Activated T-cell treated with anti-CD3 and anti-CD28 coated beads, Interleukin-2, amount 50 U/mL, for 24 hours (primary cell): ENCODE measurements around the gene INO80.
"Not testable (repeated sequence)": the region's sequence is repeated elsewhere in the genome, so short reads cannot be mapped to it uniquely, and the experiment has no call there.

Experiments used
- DNase-seq: peaks from one replicate; pipeline ENCODE4 v3.0.0-alpha.2; 2020
- H3K27ac Mint-ChIP-seq: 2 replicates; pipeline ENCODE4 v1.8.0; 2020; ENCODE audit warnings: mild to moderate bottlenecking, mixed read lengths
- H3K27me3 Mint-ChIP-seq: 2 replicates; pipeline ENCODE4 v1.8.0; 2020; ENCODE audit warnings: mixed read lengths
- H3K36me3 Mint-ChIP-seq: 2 replicates; pipeline ENCODE4 v1.8.0; 2020; ENCODE audit warnings: low read depth, mixed read lengths
- H3K4me1 Mint-ChIP-seq: 2 replicates; pipeline ENCODE4 v1.8.0; 2020; ENCODE audit warnings: low read depth, mixed read lengths
- H3K4me3 Mint-ChIP-seq: 2 replicates; pipeline ENCODE4 v1.8.0; 2020; ENCODE audit warnings: mild to moderate bottlenecking, moderate library complexity, mixed read lengths
- H3K9me3 Mint-ChIP-seq: 2 replicates; pipeline ENCODE4 v1.8.0; 2020; ENCODE audit warnings: mixed read lengths

Gene INO80

GRCh38 chr15:40963201-40963600 lies 152.9 kb downstream of the INO80 start:
- Mint-ChIP-seq H3K27ac (no peak overlapping the region), H3K36me3 (no peaks in the 10 kb centered on the region), H3K9me3 (no peaks in the 10 kb centered on the region), H3K27me3 (no peaks in the 10 kb centered on the region), H3K4me3 (no peak overlapping the region), H3K4me1 (peaks cover 1% of the 10 kb centered on the region)
- DNase-seq: no peak

GRCh38 chr15:40962317-40962716 lies 153.8 kb downstream of the INO80 start:
- not testable (repeated sequence) for H3K9me3 Mint-ChIP-seq, H3K4me1 Mint-ChIP-seq, H3K36me3 Mint-ChIP-seq

GRCh38 chr15:40961740-40962139 lies 154.3 kb downstream of the INO80 start:
- not testable (repeated sequence) for H3K36me3 Mint-ChIP-seq, H3K4me3 Mint-ChIP-seq

More at GRCh38 chr15:40962317-40962716, 153.8 kb downstream of the INO80 start:
- not testable (repeated sequence) for H3K27ac Mint-ChIP-seq, H3K27me3 Mint-ChIP-seq, DNase-seq, H3K4me3 Mint-ChIP-seq

GRCh38 chr15:40960925-40961324 lies 155.2 kb downstream of the INO80 start:
- H3K4me1 Mint-ChIP-seq: peaks cover 5% of the 10 kb centered on the region
- no peak overlapping the region for H3K4me3 Mint-ChIP-seq
- H3K36me3 Mint-ChIP-seq: peaks cover 15% of the 10 kb centered on the region
- H3K27ac Mint-ChIP-seq: no peak overlapping the region
- no peak for DNase-seq
- H3K9me3 Mint-ChIP-seq: no peaks in the 10 kb centered on the region
- no peaks in the 10 kb centered on the region for H3K27me3 Mint-ChIP-seq

More at GRCh38 chr15:40961740-40962139, 154.3 kb downstream of the INO80 start:
- DNase-seq, H3K27ac Mint-ChIP-seq, H3K9me3 Mint-ChIP-seq, H3K4me1 Mint-ChIP-seq, H3K27me3 Mint-ChIP-seq: not testable (repeated sequence)

GRCh38 chr15:40960151-40960885 lies 155.8 kb downstream of the INO80 start:
- no peaks in the 10 kb centered on the region for H3K9me3 Mint-ChIP-seq
- peaks cover 21% of the 10 kb centered on the region for H3K36me3 Mint-ChIP-seq
- no peaks in the 10 kb centered on the region for H3K27me3 Mint-ChIP-seq
- peaks cover 7% of the 10 kb centered on the region for H3K4me1 Mint-ChIP-seq
- DNase-seq: no peak
- H3K4me3 Mint-ChIP-seq: no peak overlapping the region
- peak overlapping the region; percentile 10 for H3K27ac Mint-ChIP-seq

GRCh38 chr15:40959331-40960141 lies 156.5 kb downstream of the INO80 start:
- no peak overlapping the region for H3K27ac Mint-ChIP-seq
- no peaks in the 10 kb centered on the region for H3K9me3 Mint-ChIP-seq
- peaks cover 13% of the 10 kb centered on the region for H3K4me1 Mint-ChIP-seq
- no peaks in the 10 kb centered on the region for H3K27me3 Mint-ChIP-seq
- no peak overlapping the region for H3K4me3 Mint-ChIP-seq
- no peak for DNase-seq
- peaks cover 29% of the 10 kb centered on the region for H3K36me3 Mint-ChIP-seq

- Mint-ChIP-seq H3K4me1 (peaks cover 21% of the 10 kb centered on the region), H3K4me3 (no peak overlapping the region), H3K27ac (peak overlapping the region; percentile 18), H3K9me3 (no peaks in the 10 kb centered on the region), H3K27me3 (no peaks in the 10 kb centered on the region), H3K36me3 (peaks cover 37% of the 10 kb centered on the region)
- no peak for DNase-seq
Observed at GRCh38 chr15:40958723-40959122, 157.4 kb downstream of the INO80 start.

- Mint-ChIP-seq H3K27me3 (no peaks in the 10 kb centered on the region), H3K27ac (peak overlapping the region; percentile 18), H3K4me1 (peaks cover 23% of the 10 kb centered on the region), H3K36me3 (peaks cover 42% of the 10 kb centered on the region), H3K4me3 (no peak overlapping the region), H3K9me3 (no peaks in the 10 kb centered on the region)
- no peak for DNase-seq
Observed at GRCh38 chr15:40958146-40958545, 157.9 kb downstream of the INO80 start.

GRCh38 chr15:40957581-40958051 lies 158.5 kb downstream of the INO80 start:
- Mint-ChIP-seq H3K36me3 (peaks cover 45% of the 10 kb centered on the region), H3K4me3 (no peak overlapping the region), H3K9me3 (no peaks in the 10 kb centered on the region), H3K4me1 (peaks cover 26% of the 10 kb centered on the region), H3K27ac (no peak overlapping the region), H3K27me3 (no peaks in the 10 kb centered on the region)
- DNase-seq: no peak

- Mint-ChIP-seq H3K9me3 (no peaks in the 10 kb centered on the region), H3K27ac (no peak overlapping the region), H3K4me1 (peaks cover 32% of the 10 kb centered on the region), H3K27me3 (no peaks in the 10 kb centered on the region), H3K36me3 (peaks cover 47% of the 10 kb centered on the region), H3K4me3 (no peak overlapping the region)
- no peak for DNase-seq
Observed at GRCh38 chr15:40957041-40957555, 159.0 kb downstream of the INO80 start.

GRCh38 chr15:40956541-40956982 lies 159.5 kb downstream of the INO80 start:
- Mint-ChIP-seq H3K9me3 (no peaks in the 10 kb centered on the region), H3K27ac (no peak overlapping the region), H3K4me3 (peak overlapping the region; percentile 94), H3K4me1 (peaks cover 37% of the 10 kb centered on the region), H3K27me3 (no peaks in the 10 kb centered on the region), H3K36me3 (peaks cover 47% of the 10 kb centered on the region)
- no peak for DNase-seq

GRCh38 chr15:40955930-40956540 lies 160.0 kb downstream of the INO80 start:
- peaks cover 38% of the 10 kb centered on the region for H3K4me1 Mint-ChIP-seq

GRCh38 chr15:40955141-40955903 lies 160.8 kb downstream of the INO80 start:
- peaks cover 47% of the 10 kb centered on the region for H3K36me3 Mint-ChIP-seq
- H3K4me3 Mint-ChIP-seq: peak overlapping the region; percentile 94
- no peak for DNase-seq
- H3K9me3 Mint-ChIP-seq: no peaks in the 10 kb centered on the region
- peaks cover 38% of the 10 kb centered on the region for H3K4me1 Mint-ChIP-seq
- H3K27ac Mint-ChIP-seq: no peak overlapping the region
- H3K27me3 Mint-ChIP-seq: no peaks in the 10 kb centered on the region

More at GRCh38 chr15:40955930-40956540, 160.0 kb downstream of the INO80 start:
- H3K4me3 Mint-ChIP-seq: peak overlapping the region; percentile 94
- H3K36me3 Mint-ChIP-seq: peaks cover 47% of the 10 kb centered on the region
- peak overlapping the region; percentile 30 for H3K27ac Mint-ChIP-seq
- no peaks in the 10 kb centered on the region for H3K9me3 Mint-ChIP-seq
- no peak for DNase-seq
- H3K27me3 Mint-ChIP-seq: no peaks in the 10 kb centered on the region
